Stimulated activated naive CD4-positive, alpha-beta T cell treated with Interleukin-2 at 50 U/mL for 16 hours (primary cell): ENCODE results near the gene DLX2.
A peak's percentile ranks its signal among the peaks of the same experiment; 100 is the strongest.

Source experiments
- DNase-seq: peaks from one replicate; lab custom pipeline; 2025; lab: John Stamatoyannopoulos, UW

Gene DLX2

DNA sequence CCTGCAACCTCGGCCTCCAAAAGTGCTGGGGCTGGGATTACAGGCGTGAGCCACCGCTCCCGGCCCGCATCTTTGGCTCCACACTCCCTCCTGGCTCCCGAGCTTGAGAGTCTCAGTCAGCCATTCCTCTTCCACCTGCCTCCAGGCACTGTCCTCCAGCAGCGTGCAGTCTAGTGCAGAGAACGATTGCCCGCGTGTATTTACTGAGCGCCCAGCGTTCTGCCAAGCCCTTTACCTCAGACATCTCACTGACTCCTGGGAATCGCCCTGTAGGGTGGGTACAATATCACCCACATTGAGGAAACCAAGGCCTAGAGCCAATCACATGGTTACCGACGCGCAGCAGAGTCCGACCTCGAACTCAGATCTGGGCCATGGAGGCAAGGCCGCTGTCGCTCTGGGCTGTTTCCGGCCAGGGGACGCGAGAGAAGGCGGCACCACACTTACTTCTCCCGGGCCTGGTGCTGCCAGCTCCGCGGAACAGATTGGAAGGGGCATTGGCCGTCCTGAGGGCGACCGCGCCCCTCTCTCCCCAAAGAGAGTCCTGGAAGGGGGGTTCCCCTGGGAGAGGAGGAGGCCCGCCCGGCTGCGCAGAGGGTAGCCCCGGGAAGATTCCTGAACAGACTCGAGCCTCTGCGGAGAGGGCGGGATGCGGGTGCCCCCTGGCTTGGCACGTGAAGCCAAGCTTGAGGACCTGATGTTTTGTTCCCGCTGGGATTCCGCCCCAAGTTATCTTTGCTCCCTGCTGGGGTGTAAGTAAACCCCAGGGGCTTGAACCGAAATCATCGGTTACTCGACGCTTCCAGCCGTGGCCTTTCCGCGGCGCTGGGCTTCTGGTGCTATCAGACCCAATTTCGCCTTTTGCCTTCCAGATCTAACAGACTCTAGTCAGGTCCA is 5.2 kb upstream of the DLX2 start:
- DNase-seq = no peak

DNA sequence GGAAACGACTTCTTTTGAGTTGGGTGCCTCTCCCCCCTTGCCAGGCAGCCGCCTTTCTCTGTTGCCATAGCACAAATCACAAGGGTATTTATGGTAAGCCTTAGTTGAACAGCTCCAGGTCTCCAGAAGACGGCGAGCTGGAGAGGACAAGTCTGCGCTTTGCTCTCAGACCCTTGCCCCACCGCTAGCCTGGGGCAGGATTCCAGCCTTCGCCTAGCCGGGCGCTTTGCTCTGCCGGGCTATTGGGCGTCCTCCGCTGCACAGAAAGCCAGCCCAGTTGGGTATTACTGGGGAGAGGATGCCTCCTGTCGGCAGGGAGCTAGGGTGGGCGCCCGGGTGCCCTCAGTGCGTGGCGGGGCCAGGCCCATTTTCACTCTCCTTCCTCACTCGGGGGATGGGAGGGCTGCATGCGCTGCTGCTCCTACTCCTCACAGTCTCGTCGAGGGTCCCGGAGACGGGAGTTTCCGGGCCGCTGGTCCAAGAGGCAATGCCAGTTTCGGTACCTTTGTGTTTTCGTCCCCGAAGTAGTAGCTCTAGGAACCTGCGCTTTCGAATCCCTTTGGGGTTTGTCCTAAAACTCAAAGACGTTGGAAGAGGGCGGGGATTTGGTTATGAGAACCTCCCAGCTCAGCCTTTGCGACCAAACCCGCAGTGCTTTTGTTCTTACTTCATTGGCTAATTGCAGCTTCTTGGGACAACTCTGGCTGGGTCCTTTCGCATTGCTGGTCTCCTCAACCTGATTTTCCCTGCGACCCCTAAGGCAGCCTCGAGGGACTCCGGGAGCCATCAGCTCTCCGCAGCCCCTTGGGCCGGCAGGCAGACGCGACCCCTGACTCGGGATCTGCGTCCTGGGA is 3.6 kb upstream of the DLX2 start:
- peak; percentile 24 for DNase-seq

- DNase-seq = no peak
These were observed 2.9 kb upstream of the DLX2 start for GRCh38 chr2:172105471-172106107.

- peak; percentile 56 for DNase-seq
These were observed 972 bp upstream of the DLX2 start for GRCh38 chr2:172103471-172104272.

GRCh38 chr2:172101821-172102390 is 794 bp downstream of the DLX2 start:
- DNase-seq = no peak

DNA sequence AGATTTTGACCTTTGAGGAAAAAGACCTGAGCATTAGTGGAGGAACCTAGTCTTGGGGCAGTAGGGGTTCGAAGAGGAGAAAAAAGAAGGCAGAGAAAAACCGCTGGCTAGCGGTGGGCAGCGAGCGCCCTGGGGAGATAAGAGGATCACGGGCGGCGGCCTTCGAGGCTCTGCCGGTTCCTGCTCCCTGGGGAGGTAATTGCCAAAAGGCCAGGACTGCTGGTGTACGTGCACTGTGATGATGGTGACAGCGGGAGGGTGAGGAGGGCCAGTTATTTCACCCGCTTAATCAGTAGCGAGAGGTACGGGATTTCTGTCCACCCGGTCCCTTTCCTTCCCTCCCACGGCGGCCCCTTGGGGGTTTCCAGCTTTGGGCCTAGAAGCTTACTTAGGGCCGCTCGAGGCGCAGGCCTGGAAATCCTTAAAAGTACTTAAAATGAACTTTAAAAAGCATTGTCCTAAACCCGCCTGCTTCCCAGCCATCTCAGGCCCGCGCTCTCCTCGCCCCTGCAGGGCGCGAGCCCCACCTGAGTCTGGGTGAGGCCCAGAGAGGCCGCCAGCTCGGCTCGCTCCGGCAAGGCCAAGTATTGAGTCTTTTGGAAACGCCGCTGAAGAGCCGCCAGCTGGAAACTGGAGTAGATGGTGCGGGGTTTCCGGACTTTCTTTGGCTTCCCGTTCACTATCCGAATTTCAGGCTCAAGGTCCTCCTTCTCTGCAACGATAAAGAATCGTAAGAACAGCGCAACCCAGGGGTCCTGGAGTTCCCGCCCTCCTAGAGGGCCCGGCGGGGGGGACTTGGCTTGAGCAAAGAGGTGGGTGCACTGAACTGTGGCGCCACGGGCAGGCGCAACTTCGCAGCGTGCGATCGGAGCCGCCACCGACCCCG is 1.5 kb downstream of the DLX2 start:
- DNase-seq = no peak

- no peak for DNase-seq
These were observed 2.4 kb downstream of the DLX2 start for GRCh38 chr2:172100080-172100934.

- DNase-seq = no peak
These were observed 3.1 kb downstream of the DLX2 start for GRCh38 chr2:172099472-172100079.

DNA sequence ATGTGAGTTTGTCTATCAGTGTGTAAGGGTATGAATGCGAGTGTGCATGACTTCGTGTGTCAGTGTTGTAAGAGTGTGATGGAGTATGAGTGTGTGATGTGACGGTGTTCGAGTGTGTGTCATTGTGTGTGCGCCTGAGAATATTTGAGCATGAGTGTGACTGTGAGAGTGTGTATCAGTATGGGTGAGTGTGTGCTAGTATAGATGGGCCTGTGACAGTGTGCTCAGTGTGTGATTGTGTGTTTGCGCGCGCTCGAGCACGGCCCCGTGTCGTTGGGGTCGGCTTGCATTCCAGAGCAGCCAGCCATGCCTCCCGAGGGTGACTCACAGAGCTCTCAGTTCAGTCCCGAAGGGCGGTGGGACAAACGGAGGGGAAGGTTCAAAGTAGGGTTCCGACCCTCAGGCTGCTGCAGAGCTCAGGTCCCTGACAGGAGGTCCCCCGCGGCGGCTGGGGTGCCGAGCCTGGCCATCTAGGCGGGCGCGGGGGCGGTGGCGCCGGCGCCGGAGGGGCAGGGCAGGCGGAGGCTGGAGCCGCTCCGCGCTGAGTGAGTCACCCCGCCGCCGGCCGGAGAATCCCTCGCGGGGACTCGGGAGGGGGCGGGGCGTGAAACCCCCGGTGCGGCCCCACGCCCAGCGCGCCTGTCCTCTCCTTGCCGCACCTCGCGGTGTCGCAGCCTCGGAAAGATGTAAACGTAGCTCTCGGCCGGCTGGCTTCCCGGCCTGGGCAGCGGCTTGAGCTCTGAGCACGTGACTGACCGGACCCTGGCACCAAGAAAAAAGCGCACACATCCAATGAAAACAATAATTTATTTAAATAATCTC is 3.8 kb downstream of the DLX2 start:
- peak; percentile 27 for DNase-seq

DNA sequence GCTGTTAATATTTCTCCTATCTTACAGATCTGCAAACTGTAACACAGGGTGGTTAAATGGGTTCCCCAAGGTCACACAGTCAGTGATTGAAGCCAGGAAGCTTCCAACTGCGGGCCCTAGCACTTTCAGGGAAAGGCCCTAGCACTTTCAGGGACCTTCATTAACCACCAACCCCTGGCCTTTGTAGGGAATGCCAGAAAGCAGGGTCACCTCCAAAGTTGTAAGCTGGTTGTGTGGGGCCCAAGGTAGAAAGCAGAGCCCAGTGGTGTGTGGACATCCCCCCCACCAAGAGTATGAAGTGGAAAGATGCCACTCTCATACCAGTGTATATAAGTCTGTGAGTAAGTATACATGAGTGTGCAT is 4.4 kb downstream of the DLX2 start:
- DNase-seq = no peak

DNA sequence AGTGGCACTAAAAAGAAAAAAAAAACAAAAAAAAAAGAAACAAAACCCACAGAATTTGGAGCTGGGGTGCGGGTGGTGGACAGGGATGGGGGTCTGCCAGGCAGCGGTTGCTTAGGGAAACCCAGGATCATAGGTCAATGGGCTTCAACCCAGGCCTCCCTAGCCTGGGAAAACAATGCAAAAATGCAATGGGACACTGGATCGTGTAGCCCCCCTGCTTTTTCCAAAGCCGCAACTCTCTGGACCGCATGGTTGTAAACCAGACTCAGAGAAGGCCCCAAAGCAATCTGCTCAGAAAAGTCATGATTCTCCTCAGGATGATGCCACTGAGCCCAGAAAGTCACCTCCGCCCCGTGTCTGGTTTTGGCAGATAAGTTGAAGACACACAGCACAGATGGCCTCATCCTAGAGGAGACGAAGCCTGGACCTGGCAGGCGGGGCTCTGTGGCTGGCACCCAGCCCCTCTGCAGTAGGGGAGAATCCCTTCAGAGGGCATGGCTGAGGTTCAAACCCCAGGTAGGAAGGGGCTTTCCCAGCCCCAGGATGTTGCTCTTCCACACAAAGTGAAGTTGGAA is 5.1 kb downstream of the DLX2 start:
- DNase-seq = no peak

DNA sequence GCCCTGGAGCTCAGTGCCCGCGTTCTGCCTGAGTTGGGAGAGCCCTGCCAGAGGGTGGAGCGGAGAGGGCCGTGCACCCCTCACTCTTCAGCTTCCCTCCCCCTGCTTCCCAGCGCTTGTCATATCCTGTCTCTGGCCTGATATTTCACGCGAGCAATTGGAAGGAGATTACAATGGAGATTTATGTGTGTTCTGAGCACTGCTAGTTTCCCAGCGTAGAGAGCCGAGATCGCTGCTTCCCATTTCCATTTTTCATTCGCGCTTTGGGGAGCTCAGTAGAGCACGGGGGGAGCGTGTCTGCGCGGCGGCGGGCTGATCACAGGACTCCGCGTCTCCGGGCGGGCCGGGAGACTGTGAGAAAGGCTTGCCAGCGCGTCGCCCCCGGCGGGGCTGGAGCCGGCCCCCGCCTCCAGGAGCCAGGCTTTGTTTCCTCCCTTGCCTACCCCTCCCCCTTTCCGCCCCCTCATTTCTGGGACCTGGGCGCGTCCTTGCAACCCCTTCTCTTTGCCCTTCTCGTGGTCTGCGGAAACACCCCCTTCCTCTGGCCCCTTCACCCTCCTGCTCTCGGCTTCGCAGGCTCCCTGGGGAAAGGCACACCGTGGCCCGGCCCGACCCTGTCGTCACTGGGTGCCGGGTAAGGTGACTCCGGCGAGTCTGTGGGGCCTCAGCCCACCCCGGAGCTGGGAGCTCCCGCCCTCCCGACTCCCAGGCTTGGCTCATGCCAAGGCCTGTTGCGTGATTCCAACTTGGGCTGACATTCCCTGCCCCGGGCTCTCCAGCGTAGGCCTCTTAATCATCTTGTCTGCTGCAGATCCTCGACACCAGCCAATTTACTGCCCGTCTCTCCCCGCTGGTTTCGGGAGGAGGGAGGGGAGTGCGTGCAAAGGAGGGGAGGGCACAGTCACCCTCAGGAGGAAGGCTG is 5.8 kb downstream of the DLX2 start:
- no peak for DNase-seq

DNA sequence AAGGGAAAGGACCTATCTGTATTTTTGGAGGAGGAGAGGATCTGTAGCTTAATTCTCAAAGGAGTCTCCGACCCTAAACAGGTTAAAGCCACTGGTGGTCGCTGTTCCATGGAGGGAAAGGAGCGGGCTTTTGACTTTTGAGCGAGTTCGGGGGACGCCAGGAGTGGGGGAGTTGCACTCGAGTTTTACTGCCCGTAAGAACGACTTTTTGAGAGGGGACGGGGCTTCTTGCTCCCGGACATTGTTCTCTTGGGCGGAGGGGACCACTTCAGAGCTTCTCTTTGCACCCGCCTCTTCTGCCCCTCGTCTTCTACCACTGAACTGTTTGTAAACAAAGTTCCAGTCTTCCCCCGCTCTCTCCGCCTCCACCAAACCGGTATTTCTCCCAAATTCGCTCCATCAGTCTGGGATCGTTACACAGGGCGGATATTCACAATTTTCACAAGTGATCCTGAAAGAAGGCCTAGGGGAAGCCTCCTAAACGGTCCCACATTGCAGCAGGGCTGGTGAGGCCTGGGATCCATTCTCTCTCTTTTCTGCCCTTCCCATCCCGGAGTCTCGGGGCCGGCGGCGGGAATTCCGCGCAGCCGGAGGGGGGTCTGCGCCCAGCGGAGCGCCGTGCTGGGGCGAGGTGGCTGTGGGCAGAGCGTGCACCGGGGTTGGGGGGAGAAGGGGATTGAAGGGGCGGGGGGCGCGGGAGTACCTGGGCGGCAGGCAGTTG is 6.6 kb downstream of the DLX2 start:
- no peak for DNase-seq

DNA sequence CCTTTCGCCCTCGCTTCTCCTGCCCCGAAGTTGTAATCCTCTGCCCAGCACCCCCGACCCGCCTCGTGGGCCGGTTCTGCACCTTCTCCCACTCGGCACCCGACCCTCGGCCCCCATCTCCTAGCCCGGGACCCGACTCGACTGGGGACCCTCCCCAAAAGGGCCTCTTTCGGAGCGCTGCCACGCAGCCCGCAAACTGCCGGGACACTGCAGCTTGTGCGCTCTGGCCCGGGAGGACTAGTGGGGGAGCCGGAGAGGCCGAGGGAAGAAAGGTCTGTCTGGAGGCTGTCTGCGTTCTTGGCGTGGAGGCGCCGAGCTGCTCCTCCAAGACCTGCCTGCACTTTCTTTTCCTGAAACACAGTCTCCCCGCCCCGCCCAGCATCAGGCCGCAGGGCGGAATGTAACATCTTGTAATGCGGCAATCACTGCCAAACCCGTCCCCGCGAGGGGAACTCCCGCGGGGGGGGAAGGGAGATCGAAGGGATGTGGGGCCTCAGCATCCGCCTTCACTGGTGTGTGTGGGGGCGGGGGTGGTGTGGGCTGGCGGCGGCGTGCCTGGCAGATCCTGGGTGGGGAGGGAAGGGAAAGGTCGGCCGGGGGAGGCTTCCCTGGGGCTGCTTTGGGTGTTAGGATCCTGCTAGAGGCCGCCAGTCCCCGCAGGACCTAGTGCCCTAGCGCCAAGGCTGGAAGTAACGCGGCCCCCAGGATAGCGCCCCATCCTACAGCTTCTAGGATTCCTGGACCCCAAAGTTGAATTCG is 7.4 kb downstream of the DLX2 start:
- peak; percentile 48 for DNase-seq
